GM21786 (cell line): ENCODE data around the gene CDH11.

Experiments
- ATAC-seq: cut with Tn5 transposase; IDR thresholded peaks from one replicate; pipeline ENCODE4 v1.9.1; 2021; ENCODE audit not compliant: unreplicated experiment

Gene CDH11

DNA sequence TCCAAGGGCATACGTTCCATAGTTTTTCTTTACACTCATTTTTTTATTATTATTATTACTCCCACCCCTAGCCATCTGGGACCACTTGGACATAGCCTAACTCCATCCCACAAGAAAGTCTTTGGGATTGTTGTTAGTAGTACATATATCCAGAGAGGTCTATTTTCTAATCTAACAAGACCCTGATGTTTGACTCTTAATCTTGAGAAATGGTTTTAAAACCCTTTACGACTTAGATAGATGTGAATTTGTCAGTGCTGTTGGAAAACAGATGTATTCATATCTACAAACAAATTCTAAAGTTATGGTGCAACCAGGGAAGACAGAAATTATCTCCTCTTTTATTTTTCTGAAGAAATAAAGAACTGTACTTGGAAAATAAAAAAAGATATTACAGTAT is 197.8 kb downstream of the CDH11 start:
- ATAC-seq: no peak

DNA sequence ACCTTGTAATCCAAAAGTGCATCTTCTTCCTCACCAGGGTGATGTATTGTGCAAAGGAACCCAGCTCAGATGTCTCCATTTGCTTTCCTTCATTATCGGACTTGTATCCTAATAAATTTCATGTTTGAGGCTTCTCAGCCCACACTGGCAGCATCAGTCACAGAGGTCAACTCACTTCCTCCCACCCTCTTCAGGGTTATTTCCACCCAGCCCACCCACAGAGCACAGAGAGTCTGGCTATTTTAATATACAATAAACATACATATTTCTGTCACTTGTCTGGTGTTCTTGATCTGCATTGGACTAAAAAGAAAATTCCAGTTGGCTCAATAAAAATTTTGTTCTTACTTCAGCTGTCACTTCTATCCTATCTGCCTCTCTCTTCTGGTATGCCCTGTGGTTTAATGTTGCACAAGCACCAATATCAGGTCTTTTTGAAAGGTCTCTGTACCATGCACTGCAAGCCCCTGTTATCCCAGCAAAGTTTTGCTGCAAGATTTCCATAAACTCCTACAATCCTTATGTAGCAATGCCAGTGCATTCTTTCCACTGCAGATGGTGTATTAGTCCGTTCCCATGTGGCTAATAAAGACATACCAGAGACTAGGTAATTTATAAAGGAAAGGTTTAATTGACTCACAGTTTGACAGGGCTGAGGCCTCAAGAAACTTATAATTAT is 201.8 kb downstream of the CDH11 start:
- ATAC-seq: no peak

DNA sequence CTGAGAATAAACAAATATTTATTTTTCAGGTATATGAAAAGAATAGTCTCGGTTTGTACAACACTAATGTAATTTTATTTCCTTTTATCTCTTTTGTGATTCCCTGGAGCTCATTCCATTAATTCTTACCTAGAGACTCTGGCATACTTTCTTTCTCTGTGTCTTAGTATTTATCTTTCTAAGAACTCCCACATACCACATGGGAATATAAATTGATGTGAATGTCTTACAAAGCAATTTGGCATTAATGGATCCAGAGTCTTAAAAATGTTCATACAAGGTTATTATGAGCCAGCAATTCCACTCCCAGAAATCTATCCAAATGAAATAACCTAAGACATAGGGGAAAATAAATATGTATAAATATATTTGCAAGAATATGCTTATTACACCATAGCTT is 202.7 kb downstream of the CDH11 start:
- no peak for ATAC-seq

DNA sequence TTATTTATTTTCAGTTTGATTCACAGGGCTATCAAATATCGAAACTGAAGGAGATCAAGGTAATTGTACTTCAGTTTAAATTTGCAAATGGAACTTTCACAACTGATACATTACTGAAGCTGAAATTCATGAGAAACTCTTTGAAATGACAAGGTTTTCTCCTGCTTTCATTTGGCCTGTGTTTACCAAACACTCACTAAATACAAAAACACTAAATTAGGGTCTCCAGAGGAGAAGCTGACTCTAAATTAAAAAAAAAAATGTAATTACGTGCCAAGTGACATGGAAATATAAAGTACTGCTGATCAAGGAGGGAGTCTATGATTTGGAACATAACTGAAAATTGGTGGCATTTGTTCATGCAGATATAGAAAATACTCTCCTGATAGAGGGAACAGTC is 205.8 kb downstream of the CDH11 start:
- ATAC-seq: no peak

DNA sequence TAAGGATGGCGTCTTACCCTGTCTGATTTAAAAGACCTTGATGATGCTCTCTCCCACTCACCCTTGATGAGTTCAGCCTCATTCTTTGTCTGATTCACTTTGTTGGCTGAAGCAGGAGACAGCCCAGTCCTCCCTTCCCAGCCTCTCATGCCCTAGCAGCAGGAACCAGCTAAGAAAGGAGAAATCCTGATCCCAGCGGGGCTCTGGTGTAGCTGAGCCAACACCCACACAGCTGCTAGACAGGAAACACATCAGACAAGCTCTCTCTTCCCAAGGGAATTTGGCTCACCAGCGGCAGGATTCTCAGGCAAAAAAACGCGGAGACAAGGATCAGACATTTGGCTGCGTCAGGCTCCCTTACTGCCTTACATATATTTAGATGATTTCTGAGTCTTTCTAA is 211.5 kb downstream of the CDH11 start:
- ATAC-seq: no peak

DNA sequence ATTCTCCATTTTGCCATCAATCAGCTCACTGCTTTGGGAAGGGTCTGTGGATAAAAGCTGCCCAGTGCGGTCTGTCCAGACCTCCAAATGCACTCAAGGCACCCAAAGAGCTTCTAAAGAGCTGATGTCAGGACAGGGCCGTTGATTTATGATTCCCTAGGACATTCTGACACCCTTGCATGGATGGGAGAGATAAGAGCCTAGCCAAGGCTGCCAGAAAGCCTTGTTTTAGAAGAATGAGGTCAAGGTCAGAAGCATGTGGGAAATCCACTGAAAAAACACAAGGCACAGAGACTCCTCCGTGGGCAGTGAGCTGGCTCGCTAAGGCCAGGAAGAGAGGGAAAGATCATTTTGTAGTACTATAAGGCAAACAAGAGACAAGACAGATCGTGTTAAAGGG is 214.0 kb downstream of the CDH11 start:
- ATAC-seq: no peak

DNA sequence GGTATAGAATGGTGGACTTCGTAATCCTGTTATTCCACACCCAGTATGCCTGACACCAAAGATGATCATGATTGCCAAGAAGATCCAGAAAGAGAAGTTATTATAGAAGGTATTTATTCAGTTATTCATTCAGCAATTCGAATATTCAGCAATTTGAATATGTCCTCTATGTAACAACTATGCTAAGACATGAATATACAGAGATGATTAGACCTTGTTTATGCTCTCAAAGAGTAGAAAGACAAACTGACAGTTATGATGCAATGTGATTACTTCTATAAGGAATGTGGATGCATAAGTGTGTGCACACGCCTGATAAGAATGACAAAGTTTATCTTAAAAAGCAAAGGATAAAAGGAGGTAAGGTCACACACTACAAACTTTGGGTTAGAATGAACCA is 218.1 kb downstream of the CDH11 start:
- ATAC-seq: no peak

DNA sequence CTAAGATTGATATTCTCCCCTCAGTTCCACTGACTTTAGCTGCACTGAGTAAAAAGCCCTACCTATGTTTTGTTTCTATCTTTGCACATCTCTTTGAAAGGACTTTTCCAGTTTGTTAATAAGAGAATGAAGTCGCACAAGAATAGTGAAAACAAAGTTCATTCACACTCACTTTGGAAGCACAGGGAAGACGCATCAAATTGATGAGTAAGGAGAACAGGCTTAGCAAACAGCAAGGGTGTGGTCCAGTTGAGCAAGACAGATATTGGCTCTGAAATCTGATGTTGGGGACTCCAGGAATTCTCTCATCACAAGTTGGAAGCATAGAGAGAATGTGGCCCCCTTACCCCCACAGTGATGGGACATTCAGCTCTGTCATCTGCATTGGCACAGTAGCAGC is 221.3 kb downstream of the CDH11 start:
- no peak for ATAC-seq

DNA sequence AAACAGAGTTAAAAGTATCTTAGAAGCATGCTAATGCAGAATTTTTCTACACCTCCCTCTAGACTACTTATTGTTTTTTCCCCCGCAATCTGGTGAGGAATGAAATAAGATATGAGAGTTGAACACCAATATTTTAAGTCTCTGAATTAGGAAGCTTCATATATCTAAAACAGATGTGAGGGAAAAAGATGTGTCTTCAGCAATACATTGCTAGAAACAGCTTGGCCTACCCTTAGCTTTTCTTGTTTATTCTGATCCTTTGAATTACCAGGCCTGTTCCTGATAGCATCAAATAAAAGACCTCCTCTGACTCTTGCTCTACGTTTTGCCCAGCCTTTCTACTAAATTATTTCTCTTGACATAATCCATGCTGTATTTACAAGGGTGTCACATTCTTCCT is 221.8 kb downstream of the CDH11 start:
- no peak for ATAC-seq

DNA sequence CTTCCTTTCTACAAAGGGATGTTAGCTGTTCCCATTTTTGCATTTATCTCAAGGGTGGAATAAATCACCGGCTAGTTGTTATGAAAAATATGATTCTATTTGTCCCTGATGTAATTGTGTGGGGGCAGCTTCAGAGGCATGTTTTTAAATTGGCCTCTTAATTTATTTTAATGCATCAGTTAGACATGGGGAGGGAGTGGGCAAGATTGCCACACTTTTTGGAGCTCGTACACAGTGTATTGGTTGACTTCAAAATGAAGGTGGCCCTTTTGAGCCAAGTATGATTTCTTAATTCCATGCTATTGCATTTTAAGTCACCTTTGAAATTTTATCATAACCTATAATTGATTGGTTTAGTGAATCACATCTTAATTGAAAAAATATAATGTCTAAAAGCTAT is 223.7 kb downstream of the CDH11 start:
- no peak for ATAC-seq
